Heart right ventricle (tissue), 16 donors: ENCODE results near the gene RESP18. TPM values are rescaled to one million over a fixed set of nuclear protein-coding genes. Genes with fewer than 3 reads are reported as not detected.

Experiments
- ATAC-seq, 8 donors: fragments of 200-7000 bp; cut with Tn5 transposase; one replicate each; pipeline ENCODE4 v1.9.1; 2020; ENCODE audit warnings: mild to moderate bottlenecking in 8 of 8, moderate library complexity in 8 of 8, moderate number of reproducible peaks in 1 of 8
- DNase-seq, 2 donors: peaks; one replicate each; pipeline ENCODE4 v3.0.0-alpha.2; 2020
- H3K27ac ChIP-seq, 10 donors: fragments of 200-600 bp; sonication (generic) in 2 of 10; one replicate each; pipeline versions ENCODE4 v1.5.0 to v1.8.0; 2020 to 2022; ENCODE audit warnings: mild to moderate bottlenecking in 3 of 10
- H3K27me3 ChIP-seq, 7 donors: fragments of 200-600 bp; one replicate each; pipeline ENCODE4 v1.8.0; 2021 to 2022; ENCODE audit warnings: mild to moderate bottlenecking in 2 of 7
- H3K36me3 ChIP-seq, 9 donors: fragments of 200-600 bp; sonication (generic) in 1 of 9; one replicate each; pipeline versions ENCODE4 v1.5.0 to v1.8.0; 2020 to 2022; ENCODE audit warnings: mild to moderate bottlenecking in 2 of 9
- H3K4me1 ChIP-seq, 9 donors: fragments of 200-600 bp; sonication (generic) in 1 of 9; one replicate each; pipeline versions ENCODE4 v1.5.0 to v1.8.0; 2020 to 2022; ENCODE audit warnings: mild to moderate bottlenecking in 4 of 9
- H3K4me3 ChIP-seq, 10 donors: fragments of 200-600 bp; sonication (generic) in 2 of 10; one replicate each; pipeline versions ENCODE4 v1.5.0 to v1.8.0; 2020 to 2022; ENCODE audit warnings: mild to moderate bottlenecking in 7 of 10, moderate library complexity in 2 of 10
- H3K9me3 ChIP-seq, 11 donors: fragments of 200-600 bp in 10 of 11; sonication (generic) in 2 of 11; one replicate each; pipeline versions ENCODE4 v1.5.0 to v1.8.0; 2013 to 2022; ENCODE audit warnings: mild to moderate bottlenecking in 2 of 11, control low read depth in 1 of 11, moderate library complexity in 1 of 11
- WGBS, 2 donors: extraction: QIAGEN DNeasy Blood & Tissue Kit; methylation state at CpG; one replicate each; pipeline ENCODE4 v1.1.7; 2013; ENCODE audit warnings: inconsistent platforms in 1 of 2; 5-methylcytosine and 5-hydroxymethylcytosine counted together
- intact Hi-C, 10 donors: fragments of 100-400 bp; cut with DNase I; formaldehyde crosslinking; loops; one replicate each; pipeline versions ENCODE4 v1.11.1 to v1.14.2; 2022
- polyA plus RNA-seq, 2 donors: library from polyadenylated mRNA; stranded (reverse); fragments of 200-250 nt; gene quantifications; one replicate each; pipeline ENCODE4 v1.2.3, GENCODE V29; 2013
- total RNA-seq, 10 donors: library from RNA; stranded (reverse); fragmentation: NEBNext Ultra II Directional in 3 of 10; extraction: Animal tissue kit (Norgen Biotek cat#: 25700) in 3 of 10; gene quantifications; one replicate each; pipeline versions ENCODE4 v1.2.1 to v1.2.4, GENCODE V29; 2021 to 2023
- TF ChIP-seq, protein P1 (sequence below), 9 donors: fragments of 200-600 bp; sonication (generic) in 2 of 9; IDR thresholded peaks; one replicate each; pipeline versions ENCODE4 v1.5.0 to v1.8.0; 2021 to 2022; ENCODE audit warnings: antibody characterized with exemption in 9 of 9, mild to moderate bottlenecking in 5 of 9, moderate library complexity in 1 of 9
- donor health status: Arrhythmogenic right ventricular cardiomyopathy.
- donor health status: ischemic (EF 13 %, LVEDD 7.1; RV severe dilation, severe dysfunction).
- donor health status: healthy with polysubstance abuse.
- donor health status: DM: no; HTN: yes; CAD: no.
- donor health status: DM: no; HTN: no; CAD: no.
- donor health status: ischemic (EF 25% LVEDD 6.9; RV normal size, moderate dysfunction).
- donor health status: ischemic (EF 25% LVEDD 5.7; RV mildly dilated, moderate dysfunction).
- donor health status: healthy.
- donor health status: DM: yes; HTN: yes; CAD: no.
- donor health status: Ischemic cardiomyopathy.
- donor health status: ischemic (EF 35%, LVEDD 5.7; RV mildly dilated, moderate dysfunction).
- donor health status: nonischemic (EF 11% LVEDD 7.7; RV severe dilation, severe dysfunction).
- donor health status: DM: yes; HTN: yes; CAD: no.
- donor health status: PGD.
- donor health status: ischemic (EF 29% LVEDD 5.4; RV normal size, mild dysfunction).
- donor health status: nonischemic (EF 23%, LVEDD 6.1; RV moderate dilation, normal function).

The RESP18 gene
- total and polyA plus RNA-seq, 12 donors: not detected

GRCh38 chr2:219352448-219353023 is 20.0 kb upstream of the RESP18 start:
- peaks cover 0 to 5% (median 0%) of the 10 kb centered on the region in 9 donors for H3K4me1 ChIP-seq
- WGBS, 2 donors: 8 to 15% methylated on average over 5 of the region's 5 CpGs
- peaks cover 0 to 76% (median 44%) of the 10 kb centered on the region in 7 donors for H3K27me3 ChIP-seq
- H3K9me3 ChIP-seq: no peaks in the 10 kb centered on the region
- no peak overlapping the region for H3K4me3 ChIP-seq
- H3K27ac ChIP-seq: no peak overlapping the region
- TF ChIP-seq, protein P1, sequence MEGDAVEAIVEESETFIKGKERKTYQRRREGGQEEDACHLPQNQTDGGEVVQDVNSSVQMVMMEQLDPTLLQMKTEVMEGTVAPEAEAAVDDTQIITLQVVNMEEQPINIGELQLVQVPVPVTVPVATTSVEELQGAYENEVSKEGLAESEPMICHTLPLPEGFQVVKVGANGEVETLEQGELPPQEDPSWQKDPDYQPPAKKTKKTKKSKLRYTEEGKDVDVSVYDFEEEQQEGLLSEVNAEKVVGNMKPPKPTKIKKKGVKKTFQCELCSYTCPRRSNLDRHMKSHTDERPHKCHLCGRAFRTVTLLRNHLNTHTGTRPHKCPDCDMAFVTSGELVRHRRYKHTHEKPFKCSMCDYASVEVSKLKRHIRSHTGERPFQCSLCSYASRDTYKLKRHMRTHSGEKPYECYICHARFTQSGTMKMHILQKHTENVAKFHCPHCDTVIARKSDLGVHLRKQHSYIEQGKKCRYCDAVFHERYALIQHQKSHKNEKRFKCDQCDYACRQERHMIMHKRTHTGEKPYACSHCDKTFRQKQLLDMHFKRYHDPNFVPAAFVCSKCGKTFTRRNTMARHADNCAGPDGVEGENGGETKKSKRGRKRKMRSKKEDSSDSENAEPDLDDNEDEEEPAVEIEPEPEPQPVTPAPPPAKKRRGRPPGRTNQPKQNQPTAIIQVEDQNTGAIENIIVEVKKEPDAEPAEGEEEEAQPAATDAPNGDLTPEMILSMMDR (IDR thresholded peaks at IDR 0.05): peak; percentile 35 to 77 (median 54)
- DNase-seq (peak in 1 of 2 donors; percentile 52), ATAC-seq (peak in 6 of 8 donors; percentile 42 to 84 (median 59))
- intact Hi-C loops: no loop called here
- no peaks in the 10 kb centered on the region for H3K36me3 ChIP-seq

- peaks cover 0 to 58% (median 29%) of the 10 kb centered on the region in 7 donors for H3K27me3 ChIP-seq
- H3K9me3 ChIP-seq: no peaks in the 10 kb centered on the region
- ATAC-seq (no peak), DNase-seq (no peak)
- no peak overlapping the region for H3K4me3 ChIP-seq
- no peaks in the 10 kb centered on the region for H3K4me1 ChIP-seq
- WGBS, 2 donors: 42 to 43% methylated on average over 4 of the region's 4 CpGs
- H3K27ac ChIP-seq: no peak overlapping the region
- intact Hi-C loops: no loop called here
- no peaks in the 10 kb centered on the region for H3K36me3 ChIP-seq
- TF ChIP-seq, protein P1 (IDR thresholded peaks at IDR 0.05): no peak
Observed at GRCh38 chr2:219350710-219351221, 18.2 kb upstream of the RESP18 start.

DNA sequence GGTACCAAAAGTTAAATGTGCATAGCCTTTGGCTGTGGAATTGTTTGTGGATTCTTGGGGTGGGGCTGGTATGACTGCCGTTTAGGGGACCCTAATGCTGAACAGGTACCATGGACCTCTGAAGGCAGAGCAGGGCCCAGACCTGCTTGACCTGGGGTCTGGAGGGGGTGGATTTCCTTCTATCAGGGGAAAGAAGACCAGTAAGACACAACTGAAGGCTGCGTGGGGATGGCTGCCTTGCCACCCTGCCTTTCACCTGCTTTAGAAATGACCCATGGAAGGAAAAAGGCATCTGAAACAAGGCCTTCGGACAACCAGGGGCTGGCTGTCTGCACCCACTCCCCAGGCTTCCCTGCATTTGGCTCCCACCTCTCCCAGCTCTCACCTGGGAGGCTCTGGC is 17.7 kb upstream of the RESP18 start:
- no peaks in the 10 kb centered on the region for H3K36me3 ChIP-seq
- H3K4me1 ChIP-seq: peaks cover 0 to 3% (median 0%) of the 10 kb centered on the region in 9 donors
- 70 to 84% methylated on average over 3 of the region's 3 CpGs for WGBS, 2 donors
- no peak overlapping the region for H3K27ac ChIP-seq
- no peak for DNase-seq
- TF ChIP-seq, protein P1 (IDR thresholded peaks at IDR 0.05): no peak
- intact Hi-C loops: no loop called here
- ATAC-seq: no peak
- H3K4me3 ChIP-seq: no peak overlapping the region
- H3K27me3 ChIP-seq: peaks cover 0 to 53% (median 25%) of the 10 kb centered on the region in 7 donors
- no peaks in the 10 kb centered on the region for H3K9me3 ChIP-seq

GRCh38 chr2:219344751-219345430 is 12.3 kb upstream of the RESP18 start:
- intact Hi-C loops: no loop called here
- Histone ChIP-seq H3K9me3 (no peaks in the 10 kb centered on the region), H3K4me1 (peaks cover 0 to 16% (median 0%) of the 10 kb centered on the region in 9 donors), H3K36me3 (no peaks in the 10 kb centered on the region), H3K27ac (peak overlapping the region in 1 of 10 donors; percentile 41), H3K4me3 (no peak overlapping the region), H3K27me3 (peaks cover 0 to 28% (median 11%) of the 10 kb centered on the region in 7 donors)
- ATAC-seq (peak in 4 of 8 donors; percentile 21 to 49 (median 34)), DNase-seq (peak; percentile 21 to 38)
- WGBS, 2 donors: 42 to 43% methylated on average over 6 of the region's 6 CpGs
- TF ChIP-seq, protein P1 (IDR thresholded peaks at IDR 0.05): peak in 1 of 9 donors; percentile 6
